ENCODE data around the gene DBF4B.

DNA sequence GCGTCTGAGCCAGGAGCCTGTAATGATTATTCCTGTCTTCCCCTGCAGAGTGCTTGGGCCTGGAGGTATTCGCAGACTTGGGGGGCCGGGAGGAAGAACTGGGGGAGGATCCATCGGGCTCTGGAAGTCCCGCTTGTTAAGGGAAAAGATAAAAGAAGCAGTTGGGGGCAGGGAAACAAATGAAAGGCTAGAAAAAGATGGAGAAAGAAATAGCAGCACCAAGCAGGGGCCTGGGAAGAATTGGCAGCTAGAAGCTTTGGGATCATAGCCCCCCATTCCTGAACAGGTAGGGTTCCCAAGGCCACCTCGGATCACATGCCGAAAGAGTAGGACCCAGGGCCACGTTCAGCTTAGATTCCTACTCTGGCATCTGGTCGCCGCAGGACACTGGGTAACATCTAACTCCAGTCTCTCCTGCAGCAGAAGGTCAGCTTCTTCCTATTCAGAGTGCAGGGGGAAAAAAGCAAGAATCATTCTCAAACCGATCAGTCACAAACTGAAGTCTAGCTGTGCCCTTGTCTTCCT, 73.9 kb downstream of the DBF4B start:
- no peak for TF ChIP-seq EZH2 (conservative IDR thresholded peaks at IDR 0.05; ENCODE audit: low read depth, low read length)
- no peak for TF ChIP-seq BCL6 (CRISPR knock-in tag; IDR thresholded peaks at IDR 0.05)
- no peak for TF ChIP-seq ZNF644 (CRISPR knock-in tag; IDR thresholded peaks at IDR 0.05; ENCODE audit: low read depth)
- TF ChIP-seq ZNF274 (CRISPR knock-in tag; IDR thresholded peaks at IDR 0.05) = no peak
- TF ChIP-seq POLR2A (IDR thresholded peaks at IDR 0.05; ENCODE audit: insufficient read depth in 1 of 2, low read depth in 2 of 2, low read length in 2 of 2) = no peak
- TF ChIP-seq ZNF747 (CRISPR knock-in tag; IDR thresholded peaks at IDR 0.05; ENCODE audit: borderline replicate concordance) = no peak
- no peak for TF ChIP-seq FOXJ3 (CRISPR knock-in tag; IDR thresholded peaks at IDR 0.05; ENCODE audit: borderline replicate concordance)
- TF ChIP-seq, protein P1, sequence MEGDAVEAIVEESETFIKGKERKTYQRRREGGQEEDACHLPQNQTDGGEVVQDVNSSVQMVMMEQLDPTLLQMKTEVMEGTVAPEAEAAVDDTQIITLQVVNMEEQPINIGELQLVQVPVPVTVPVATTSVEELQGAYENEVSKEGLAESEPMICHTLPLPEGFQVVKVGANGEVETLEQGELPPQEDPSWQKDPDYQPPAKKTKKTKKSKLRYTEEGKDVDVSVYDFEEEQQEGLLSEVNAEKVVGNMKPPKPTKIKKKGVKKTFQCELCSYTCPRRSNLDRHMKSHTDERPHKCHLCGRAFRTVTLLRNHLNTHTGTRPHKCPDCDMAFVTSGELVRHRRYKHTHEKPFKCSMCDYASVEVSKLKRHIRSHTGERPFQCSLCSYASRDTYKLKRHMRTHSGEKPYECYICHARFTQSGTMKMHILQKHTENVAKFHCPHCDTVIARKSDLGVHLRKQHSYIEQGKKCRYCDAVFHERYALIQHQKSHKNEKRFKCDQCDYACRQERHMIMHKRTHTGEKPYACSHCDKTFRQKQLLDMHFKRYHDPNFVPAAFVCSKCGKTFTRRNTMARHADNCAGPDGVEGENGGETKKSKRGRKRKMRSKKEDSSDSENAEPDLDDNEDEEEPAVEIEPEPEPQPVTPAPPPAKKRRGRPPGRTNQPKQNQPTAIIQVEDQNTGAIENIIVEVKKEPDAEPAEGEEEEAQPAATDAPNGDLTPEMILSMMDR (CRISPR knock-in tag; IDR thresholded peaks at IDR 0.05) = no peak
- no peak for TF ChIP-seq ZKSCAN8 (CRISPR knock-in tag; IDR thresholded peaks at IDR 0.05; ENCODE audit: borderline replicate concordance)
- no peak for TF ChIP-seq SMAD3 (CRISPR knock-in tag; IDR thresholded peaks at IDR 0.05)
- TF ChIP-seq MBNL3 (CRISPR knock-in tag; conservative IDR thresholded peaks at IDR 0.05) = no peak
- TF ChIP-seq, protein P2, sequence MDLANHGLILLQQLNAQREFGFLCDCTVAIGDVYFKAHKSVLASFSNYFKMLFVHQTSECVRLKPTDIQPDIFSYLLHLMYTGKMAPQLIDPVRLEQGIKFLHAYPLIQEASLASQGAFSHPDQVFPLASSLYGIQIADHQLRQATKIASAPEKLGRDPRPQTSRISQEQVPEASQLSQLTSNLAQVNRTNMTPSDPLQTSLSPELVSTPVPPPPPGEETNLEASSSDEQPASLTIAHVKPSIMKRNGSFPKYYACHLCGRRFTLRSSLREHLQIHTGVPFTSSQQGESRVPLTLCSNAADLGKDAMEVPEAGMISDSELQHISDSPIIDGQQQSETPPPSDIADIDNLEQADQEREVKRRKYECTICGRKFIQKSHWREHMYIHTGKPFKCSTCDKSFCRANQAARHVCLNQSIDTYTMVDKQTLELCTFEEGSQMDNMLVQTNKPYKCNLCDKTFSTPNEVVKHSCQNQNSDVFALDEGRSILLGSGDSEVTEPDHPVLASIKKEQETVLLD (CRISPR knock-in tag; IDR thresholded peaks at IDR 0.05; ENCODE audit: low read depth) = no peak
- TF ChIP-seq NFATC3 (CRISPR knock-in tag; IDR thresholded peaks at IDR 0.05) = no peak
- TF ChIP-seq KLF13 (CRISPR knock-in tag; IDR thresholded peaks at IDR 0.05) = no peak

Measured in HepG2 (cell line).